Epithelial cell of proximal tubule (primary cell): ENCODE results near the gene DMD. TPM values are rescaled to one million over a fixed set of nuclear protein-coding genes. Genes with fewer than 3 reads are reported as not detected.

Experiments used
- DNase-seq: peaks from one replicate; pipeline ENCODE4 v3.0.0-alpha.2; 2011; ENCODE audit warnings: low read depth
- H3K4me3 ChIP-seq: 2 replicates; pipeline ENCODE4 v1.5.1; 2011; ENCODE audit warnings: low read depth, mild to moderate bottlenecking, low read length
- total RNA-seq: library from RNA; depleted of rRNA; stranded (reverse); fragments of >200 nt; gene quantifications from 2 replicates; pipeline ENCODE4 v1.2.3, GENCODE V29; 2015
- TF ChIP-seq, protein P1 (sequence below): conservative IDR thresholded peaks from 2 replicates; pipeline ENCODE4 v1.5.1; 2012; ENCODE audit warnings: low read depth, mild to moderate bottlenecking, low read length

DMD gene
- total RNA-seq, 1 donor from 2014 or later, result 1.3 TPM

DNA sequence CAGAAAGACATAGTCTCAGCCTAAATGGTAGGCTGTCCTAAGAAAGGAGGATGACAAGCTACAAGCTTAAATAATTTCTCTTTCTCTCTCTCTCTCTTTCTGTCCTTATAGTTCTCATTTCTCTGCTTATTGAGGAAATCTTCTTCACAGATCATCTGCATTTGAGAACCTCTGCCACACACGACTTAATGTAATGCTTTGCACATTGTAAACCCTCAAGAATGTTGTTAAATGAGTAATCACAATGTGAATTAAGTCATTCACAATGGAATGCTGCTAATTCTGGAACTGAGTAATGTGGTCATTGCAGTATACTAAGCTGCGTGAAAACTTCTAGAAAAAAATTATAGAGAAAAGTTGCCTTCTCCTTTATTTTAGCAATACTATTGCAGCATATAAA, 1630.6 kb downstream of the DMD start:
- H3K4me3 ChIP-seq, result no peak overlapping the region
- peak; percentile 61 for DNase-seq
- TF ChIP-seq, protein P1, sequence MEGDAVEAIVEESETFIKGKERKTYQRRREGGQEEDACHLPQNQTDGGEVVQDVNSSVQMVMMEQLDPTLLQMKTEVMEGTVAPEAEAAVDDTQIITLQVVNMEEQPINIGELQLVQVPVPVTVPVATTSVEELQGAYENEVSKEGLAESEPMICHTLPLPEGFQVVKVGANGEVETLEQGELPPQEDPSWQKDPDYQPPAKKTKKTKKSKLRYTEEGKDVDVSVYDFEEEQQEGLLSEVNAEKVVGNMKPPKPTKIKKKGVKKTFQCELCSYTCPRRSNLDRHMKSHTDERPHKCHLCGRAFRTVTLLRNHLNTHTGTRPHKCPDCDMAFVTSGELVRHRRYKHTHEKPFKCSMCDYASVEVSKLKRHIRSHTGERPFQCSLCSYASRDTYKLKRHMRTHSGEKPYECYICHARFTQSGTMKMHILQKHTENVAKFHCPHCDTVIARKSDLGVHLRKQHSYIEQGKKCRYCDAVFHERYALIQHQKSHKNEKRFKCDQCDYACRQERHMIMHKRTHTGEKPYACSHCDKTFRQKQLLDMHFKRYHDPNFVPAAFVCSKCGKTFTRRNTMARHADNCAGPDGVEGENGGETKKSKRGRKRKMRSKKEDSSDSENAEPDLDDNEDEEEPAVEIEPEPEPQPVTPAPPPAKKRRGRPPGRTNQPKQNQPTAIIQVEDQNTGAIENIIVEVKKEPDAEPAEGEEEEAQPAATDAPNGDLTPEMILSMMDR, result no peak

- TF ChIP-seq, protein P1, result no peak
- H3K4me3 ChIP-seq, result no peak overlapping the region
- DNase-seq, result no peak
These were observed 1631.1 kb downstream of the DMD start for GRCh38 chrX:31580227-31580626.

DNA sequence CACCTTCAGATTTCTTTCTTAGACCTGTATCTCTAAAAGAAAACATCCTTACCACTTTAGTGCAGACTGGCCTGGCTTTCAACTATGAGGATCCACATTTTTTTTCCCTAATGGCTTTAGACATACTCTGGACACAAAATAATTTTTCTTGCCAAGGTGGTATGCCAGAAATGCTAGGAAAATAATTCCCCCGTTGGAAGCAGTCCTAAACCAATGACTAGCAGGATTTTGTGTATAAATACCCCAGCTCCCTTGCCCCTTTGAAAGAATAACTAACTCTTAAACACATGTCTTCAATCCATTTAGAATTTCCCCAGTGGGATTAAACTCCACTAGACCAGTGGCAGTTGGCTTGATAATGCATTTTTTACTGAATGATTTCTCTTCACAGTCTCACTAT, 1639.0 kb downstream of the DMD start:
- DNase-seq, result no peak
- TF ChIP-seq, protein P1, result no peak
- no peak overlapping the region for H3K4me3 ChIP-seq

DNA sequence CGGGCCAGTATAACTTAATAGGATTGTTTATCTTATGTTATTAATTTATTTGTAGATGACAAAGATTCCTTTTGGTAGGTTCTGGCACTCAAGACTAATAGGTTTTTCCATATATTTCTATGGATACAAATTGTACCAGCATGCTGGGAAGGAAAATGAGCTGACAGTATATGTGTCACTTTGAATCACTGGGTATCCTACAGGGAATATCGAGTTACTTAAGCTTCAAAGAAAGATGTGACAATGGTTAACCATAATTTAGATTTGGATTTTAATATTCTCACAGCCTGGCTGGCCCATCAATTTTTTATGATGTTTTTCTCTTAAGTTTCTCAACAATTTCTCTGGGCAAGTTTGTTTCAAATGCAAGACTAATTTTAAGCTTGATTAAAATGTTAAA, 1640.7 kb downstream of the DMD start:
- DNase-seq, result no peak
- TF ChIP-seq, protein P1, result no peak
- H3K4me3 ChIP-seq, result no peak overlapping the region

DNA sequence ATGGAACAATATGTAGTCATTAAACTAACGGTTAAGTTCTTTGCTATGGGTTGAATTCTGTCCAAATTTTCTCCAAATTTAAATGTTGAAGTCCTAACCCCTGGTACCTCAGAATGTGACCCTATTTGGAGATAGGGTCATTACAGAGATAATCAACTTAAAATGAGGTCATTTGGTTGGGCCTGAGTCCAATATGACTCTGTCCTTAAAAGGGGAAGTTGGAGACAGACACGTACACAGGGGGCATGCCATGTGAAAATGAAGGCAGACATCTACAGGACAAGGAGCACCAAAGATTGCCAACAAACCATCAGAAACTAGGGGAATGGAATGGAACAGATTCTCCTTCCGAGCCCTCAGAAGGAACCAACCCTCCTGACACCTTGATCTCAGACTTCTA, 1647.6 kb downstream of the DMD start:
- TF ChIP-seq, protein P1, result no peak
- no peak for DNase-seq

DNA sequence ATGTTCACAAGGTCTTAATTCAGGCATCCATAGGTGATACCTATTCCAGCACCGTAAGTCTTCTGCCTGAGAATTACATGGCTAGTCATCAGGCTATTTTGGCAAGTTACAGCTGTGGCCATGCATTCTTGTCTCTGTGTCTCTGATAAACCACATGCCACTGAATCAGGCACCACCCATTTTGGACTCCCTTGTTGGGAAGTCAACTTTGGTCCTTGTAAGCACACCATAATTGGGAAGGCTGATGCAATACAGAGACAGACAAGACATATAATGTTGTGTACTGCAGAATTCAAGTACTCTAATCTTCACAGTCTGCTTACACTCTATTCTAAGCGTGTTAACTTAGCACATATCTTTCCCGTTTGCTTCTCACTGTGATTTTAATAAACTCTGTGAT, 1655.8 kb downstream of the DMD start:
- no peak overlapping the region for H3K4me3 ChIP-seq
- no peak for DNase-seq
- TF ChIP-seq, protein P1, result no peak

More for the DNA sequence above, 1647.6 kb downstream of the DMD start:
- no peak overlapping the region for H3K4me3 ChIP-seq

DNA sequence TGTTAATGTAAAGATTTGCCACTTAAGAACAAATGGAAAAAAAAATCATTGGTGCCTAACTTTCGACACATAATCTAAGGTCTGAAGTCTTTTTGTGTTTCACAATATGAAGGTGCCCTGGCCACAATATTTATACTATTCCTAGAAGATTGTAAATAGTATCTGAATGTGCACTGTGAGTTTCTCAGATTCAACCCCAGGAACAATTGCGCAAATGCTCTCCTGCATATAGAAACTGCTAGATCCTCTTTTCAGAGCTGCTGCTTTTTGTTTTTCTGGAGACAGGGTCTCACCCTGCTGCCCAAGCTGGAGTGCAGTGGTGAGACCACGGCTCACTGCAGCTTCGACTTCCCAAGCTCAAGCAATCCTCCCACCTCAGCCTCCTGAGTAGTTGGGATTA, 1659.4 kb downstream of the DMD start:
- no peak overlapping the region for H3K4me3 ChIP-seq
- no peak for DNase-seq
- TF ChIP-seq, protein P1, result no peak
